ENCODE measurements around the gene FMNL3. TPM values are rescaled to one million over a fixed set of nuclear protein-coding genes. Genes with fewer than 3 reads are reported as not detected.
A peak's percentile ranks its signal among the peaks of the same experiment; 100 is the strongest.
"Not testable (repeated sequence)": the region's sequence is repeated elsewhere in the genome, so short reads cannot be mapped to it uniquely, and the experiment has no call there.

The FMNL3 gene
- total RNA-seq, 1 donor from 2014 or later = 70.0 TPM

DNA sequence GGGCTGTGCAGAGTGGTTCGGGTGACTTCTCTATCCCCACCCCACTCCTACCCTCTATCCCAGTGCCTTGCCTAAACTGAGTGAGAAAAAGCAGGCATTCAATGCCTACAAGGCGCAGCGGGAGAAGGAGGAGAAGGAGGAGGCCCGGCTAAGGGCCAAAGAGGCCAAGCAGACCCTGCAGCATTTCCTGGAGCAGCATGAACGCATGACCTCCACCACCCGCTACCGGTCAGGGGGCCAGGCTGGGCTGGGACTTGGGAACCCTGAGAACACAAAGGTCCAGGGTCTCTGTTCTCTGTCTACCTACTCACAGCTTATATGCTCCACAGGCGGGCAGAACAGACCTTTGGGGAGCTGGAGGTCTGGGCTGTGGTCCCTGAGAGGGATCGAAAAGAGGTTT, 72.2 kb downstream of the FMNL3 start:
- DNase-seq (ENCODE audit: low read depth in 2 of 2) = no peak

GRCh38 chr12:49633703-49634345, 73.4 kb downstream of the FMNL3 start:
- DNase-seq (ENCODE audit: low read depth in 2 of 2) = no peak

DNA sequence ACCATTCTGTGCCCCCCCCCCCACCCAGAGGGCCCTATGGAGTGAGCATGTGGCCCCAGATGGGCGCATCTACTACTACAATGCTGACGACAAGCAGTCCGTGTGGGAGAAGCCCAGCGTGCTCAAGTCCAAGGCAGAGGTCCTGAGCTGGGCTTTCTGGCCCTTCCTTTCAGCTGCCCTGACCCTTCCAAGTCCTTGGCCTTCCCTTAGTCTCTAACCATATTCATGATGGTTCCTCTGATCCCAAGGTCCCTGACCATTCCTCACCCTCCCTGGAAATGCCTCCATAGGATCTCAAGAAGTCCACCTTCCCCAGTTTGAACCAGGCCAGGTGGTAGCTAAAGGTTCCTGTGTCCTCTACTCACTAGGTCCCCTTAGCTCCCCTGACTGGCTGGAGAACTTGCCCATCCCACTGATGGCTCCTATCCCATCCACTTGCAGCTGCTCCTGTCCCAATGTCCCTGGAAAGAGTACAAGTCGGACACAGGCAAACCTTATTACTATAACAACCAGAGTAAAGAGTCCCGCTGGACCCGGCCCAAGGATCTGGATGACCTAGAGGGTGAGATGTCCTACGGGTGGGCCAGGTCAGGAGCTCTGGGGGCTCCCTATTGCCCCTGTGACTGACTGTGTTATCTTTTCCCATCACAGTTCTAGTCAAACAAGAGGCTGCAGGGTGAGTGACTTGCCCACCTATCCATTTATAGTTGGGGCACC, 74.1 kb downstream of the FMNL3 start:
- DNase-seq (ENCODE audit: low read depth in 2 of 2) = no peak

DNA sequence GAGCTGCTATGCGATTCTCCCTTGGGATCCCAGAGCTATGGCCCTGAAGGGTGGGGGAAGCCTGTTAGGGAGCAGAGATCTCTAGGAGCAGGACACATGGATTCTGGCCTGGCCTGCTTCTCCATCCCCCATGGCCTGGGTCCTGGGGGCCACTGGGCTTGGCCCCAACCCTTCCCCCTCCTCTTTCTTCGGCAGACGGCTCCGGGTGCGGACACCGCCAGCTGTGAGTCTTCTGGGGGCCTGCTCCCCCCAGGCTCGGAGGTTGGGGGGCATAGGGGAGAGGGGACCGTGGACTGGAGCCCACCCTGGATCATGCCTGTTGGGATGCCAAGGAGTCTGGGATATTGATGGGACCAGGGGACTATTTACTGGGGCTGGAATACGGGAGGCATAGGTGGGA, 74.8 kb downstream of the FMNL3 start:
- DNase-seq (ENCODE audit: low read depth in 2 of 2) = no peak

GRCh38 chr12:49631336-49631907, 75.8 kb downstream of the FMNL3 start:
- DNase-seq (ENCODE audit: low read depth in 2 of 2) = no peak

DNA sequence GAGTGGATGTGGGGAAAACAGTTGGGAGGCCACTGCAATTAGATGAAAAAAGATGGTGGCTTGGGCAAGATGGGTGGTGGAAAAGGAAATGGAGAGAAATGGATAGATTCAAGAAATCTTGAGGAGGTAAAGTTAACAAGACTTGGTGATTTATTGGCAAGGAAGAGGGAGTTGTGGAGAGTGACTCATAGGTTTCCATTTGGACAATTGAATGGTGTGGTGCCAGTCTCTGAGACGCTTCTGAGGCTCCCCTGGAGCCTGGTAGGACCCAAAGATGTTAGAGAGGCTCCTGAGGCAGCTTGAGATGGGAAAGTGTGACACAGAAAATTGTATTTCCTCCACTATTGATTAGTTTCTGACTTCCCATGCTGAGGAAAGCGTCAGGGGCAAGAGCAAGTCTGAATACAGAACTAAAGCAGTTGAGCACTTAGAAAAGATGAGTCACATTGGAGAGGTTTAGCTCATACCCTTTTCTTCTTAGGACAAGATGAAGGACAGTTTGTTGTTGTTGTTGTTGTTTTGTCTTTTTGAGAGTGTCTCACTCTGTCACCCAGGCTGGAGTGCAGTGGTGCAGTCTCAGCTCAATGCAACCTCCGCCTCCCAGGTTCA, 79.3 kb downstream of the FMNL3 start:
- peak in 1 of 2 donors; percentile 45 for DNase-seq (ENCODE audit: low read depth in 2 of 2)

GRCh38 chr12:49626836-49627235, 80.4 kb downstream of the FMNL3 start:
- no peak for DNase-seq (ENCODE audit: low read depth in 2 of 2)

GRCh38 chr12:49626169-49626835, 80.9 kb downstream of the FMNL3 start:
- no peak for DNase-seq (ENCODE audit: low read depth in 2 of 2)

DNA sequence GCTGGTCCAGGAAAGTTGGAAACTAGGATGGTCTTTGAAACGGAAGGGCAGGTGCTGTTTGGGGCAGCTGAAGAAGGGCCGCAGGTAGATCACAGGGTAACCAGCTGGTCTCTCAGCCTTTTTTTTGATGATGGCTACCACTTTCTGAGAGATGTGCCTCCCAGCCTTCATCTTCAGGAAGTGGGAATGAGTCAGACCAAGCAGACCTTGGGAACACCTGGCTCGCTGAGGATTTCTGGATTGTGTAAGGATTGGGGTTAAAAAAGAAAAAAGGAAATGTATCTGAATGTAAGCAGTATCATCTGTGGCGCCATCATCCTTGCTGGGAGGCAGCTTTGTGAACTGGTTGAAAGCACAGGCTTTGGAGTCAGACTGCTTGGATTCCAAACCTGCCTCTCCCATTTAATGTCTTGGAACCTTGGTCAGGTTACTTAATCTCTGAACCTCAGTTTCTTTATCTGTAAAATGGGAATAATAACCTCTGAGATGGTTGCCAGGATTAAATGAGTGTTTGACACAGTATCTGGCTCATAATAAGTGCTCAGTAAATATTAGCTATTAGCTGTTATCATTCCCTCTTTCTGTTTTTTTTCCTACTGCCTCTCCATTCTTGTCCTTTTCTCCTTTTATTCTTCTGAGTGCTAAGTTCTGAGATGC, 82.2 kb downstream of the FMNL3 start:
- peak in 1 of 2 donors; percentile 34 for DNase-seq (ENCODE audit: low read depth in 2 of 2)

DNA sequence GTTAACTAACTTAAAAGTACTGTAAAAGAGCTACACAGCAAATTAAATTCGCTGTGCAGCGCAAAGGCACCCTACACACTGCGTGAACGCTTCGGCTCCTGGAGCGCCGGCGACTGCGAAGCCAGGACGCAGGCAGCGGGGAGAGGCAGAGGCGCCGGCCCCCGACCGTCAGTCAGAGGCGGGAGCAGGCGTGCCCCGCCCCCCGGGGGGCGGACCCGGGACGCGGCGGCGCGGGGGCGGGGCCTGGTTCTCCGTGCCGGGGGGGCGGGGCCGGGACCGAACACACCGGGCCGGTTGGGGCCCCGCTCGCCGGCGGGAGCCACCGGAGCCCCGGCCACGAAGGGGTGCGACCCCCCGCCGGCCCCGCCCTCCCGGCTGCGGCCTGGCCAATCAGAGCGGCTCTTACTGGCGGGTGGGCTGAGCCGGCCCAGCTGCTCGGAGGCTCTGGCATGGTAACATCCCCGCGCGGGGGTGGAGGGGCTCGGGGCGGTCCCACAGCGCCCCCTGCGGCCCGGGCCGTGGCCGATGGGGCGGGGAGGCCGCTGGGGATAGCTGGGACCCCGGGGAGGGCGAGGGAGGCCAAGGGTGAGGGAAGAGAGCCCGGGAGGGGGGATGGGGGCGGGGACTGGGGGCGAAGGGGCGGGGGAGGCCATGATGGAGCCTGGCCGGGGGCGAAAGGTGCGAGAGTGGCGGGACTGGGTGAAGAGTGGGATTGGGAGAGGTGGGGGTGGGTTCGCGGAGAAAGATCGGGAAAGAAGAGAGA, 83.9 kb downstream of the FMNL3 start, which contains the start of gene PRPF40B:
TSS of gene PRPF40B (plus strand) at position 420 of the 763 bp plus-strand sequence. CDS start at position 450, 30 bp downstream.
- DNase-seq (ENCODE audit: low read depth in 2 of 2) = peak; percentile 48 to 85

GRCh38 chr12:49622501-49623141, 84.6 kb downstream of the FMNL3 start:
- DNase-seq (ENCODE audit: low read depth in 2 of 2) = peak in 1 of 2 donors; percentile 24

DNA sequence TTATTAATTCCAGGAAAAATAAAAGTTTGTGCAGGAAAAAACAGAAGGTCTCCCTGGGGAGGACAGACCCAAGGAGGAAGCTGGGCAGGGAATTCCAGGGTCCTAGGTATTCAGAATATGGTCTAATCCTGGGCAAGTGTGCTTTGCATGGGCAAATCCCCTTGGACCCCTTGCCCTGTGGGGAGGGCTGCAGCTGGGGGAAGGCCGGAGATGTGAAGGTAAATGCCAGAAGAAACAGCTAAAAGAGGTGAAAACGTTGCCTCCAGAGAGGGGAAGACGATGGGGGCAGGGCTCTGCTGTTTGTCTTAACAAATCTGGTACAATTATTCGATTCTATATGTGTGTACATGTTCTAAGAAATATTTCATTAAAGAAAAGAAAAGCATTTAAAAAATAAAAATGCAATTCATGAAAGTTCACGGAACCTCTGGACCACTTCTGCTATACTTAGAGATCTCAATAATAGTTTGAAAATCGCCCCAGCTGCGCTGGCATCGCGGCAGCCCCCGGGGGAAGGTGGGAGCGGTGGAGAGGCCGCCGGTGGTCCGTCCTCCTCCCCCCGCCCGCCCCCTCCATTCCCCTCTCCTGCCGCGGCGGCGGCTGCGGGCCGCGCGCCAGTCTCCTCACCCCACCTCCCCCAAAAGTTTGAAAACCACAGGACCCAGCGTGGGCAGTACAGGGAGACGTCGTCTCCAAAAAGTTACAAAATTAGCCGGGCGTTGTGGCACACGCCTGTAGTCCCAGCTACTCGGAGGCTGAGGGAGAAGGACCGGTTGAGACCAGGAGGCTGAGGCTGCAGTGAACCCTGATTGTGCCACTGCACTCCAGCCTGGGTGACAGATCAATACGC, 85.3 kb downstream of the FMNL3 start:
- no peak for DNase-seq (ENCODE audit: low read depth in 2 of 2)

DNA sequence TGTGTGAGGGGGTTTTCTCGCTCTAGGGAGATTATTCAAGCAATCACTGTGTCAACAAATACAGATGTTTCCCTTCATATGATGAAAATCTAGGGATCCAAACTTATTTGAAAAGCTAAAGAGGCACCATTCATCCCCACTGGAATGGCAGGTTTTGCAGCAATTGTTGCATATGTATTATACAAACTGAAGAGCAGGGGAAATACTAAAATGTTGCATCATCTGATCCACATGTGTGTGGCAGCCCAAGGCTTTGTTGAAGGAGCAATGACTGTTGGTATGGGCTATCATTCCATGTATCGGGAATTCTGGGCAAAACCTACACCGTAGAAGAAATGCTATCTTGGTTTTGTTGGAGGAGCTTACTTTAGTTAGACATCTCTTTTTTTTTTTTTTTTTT, 87.9 kb downstream of the FMNL3 start:
- DNase-seq (ENCODE audit: low read depth in 2 of 2) = no peak

DNA sequence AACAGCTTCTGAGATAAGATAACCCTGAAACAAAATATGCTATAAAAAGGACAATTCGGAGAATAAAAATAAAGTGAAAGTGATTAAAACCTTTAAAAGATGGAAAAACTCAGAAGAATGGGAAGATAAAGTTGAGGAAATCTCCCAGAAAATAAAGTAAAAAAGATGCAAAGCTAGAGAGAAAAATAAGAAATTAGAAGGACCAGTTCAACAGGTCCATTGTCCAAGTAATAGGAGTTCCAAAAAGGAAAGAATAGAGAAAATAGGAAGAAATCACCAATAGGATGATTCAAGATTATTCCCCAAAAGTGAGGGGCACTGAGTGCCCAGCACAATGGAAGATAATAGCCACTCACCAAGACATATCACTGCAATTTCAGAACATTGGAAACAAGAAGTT, 88.6 kb downstream of the FMNL3 start:
- DNase-seq (ENCODE audit: low read depth in 2 of 2) = no peak

- DNase-seq (ENCODE audit: low read depth in 2 of 2) = peak in 1 of 2 donors; percentile 71
These were observed 90.5 kb downstream of the FMNL3 start for GRCh38 chr12:49616533-49617219.

DNA sequence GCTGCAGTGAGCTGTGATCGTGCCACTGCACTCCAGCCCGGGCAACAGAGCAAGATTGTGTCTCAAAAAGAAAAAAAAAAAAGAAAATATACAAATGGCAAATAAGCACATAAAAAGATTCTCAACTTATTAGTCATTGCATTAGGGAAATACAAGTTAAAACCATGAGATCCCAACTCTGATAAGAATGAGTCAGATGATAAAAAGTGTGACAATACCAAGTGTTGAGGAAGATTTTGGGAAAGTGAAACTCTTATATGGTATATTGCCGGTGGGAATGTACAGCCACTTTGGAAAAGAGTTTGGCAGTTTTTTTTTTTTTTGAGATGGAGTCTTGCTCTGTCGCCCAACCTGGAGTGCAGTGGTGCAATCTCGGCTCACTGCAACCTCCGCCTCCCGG, 91.5 kb downstream of the FMNL3 start:
- DNase-seq (ENCODE audit: low read depth in 2 of 2) = no peak

DNA sequence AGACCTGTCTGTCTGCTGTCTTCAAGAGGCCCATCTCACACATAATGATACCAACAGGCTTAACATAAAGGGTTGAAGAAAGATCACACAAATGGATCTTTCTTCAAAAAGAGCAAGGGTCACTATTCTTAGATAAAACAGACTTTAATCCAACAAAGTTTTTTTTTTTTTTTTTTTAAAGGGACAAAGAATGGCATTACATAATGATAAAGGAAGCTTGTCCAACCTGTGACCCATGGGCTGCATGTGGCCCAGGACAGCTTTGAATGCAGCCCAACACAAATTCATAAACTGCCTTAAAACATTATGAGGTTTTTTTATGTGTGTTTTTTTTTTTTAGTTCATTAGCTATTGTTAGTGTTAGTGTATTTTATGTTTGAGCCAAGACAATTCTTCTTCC, 95.0 kb downstream of the FMNL3 start:
- no peak for DNase-seq (ENCODE audit: low read depth in 2 of 2)

GRCh38 chr12:49610785-49611184, 96.4 kb downstream of the FMNL3 start:
- DNase-seq (ENCODE audit: low read depth in 2 of 2) = not testable (repeated sequence)

DNA sequence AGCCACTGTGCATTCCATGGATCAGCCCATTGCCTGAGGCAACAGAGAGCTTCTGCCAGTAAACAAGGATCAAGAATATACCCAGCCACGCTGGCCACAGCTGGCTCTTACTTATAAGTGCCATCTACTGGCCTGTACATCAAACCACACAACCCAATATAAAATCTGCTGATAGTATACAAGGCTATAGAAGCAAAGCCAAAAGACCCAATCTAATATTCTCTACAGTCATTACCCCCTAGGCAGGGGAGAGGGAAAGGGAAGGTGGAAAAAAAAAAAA, 97.4 kb downstream of the FMNL3 start:
- DNase-seq (ENCODE audit: low read depth in 2 of 2) = peak in 1 of 2 donors; percentile 20

All from dermis microvascular lymphatic vessel endothelial cell (primary cell).